Amniotic stem cell (primary cell): ENCODE results near the gene TCF4.

Experiments used
- DNase-seq: peaks from one replicate; lab custom pipeline; 2025; lab: John Stamatoyannopoulos, UW

TCF4 gene

GRCh38 chr18:55588111-55588869, at the start of gene TCF4:
TCF4 (minus strand) TSS chr18:55588192; CDS start chr18:55587116, 1,076 bp downstream.
- no peak for DNase-seq

GRCh38 chr18:55637204-55637603, 49.2 kb upstream of the TCF4 start:
- DNase-seq = no peak

GRCh38 chr18:55635439-55635838, 47.4 kb upstream of the TCF4 start:
- DNase-seq = no peak

GRCh38 chr18:55634545-55634944, 46.6 kb upstream of the TCF4 start:
- DNase-seq = no peak

- DNase-seq = no peak
Observed at GRCh38 chr18:55633032-55633431, 45.0 kb upstream of the TCF4 start.

- no peak for DNase-seq
Observed at GRCh38 chr18:55629133-55629532, 41.1 kb upstream of the TCF4 start.

GRCh38 chr18:55627007-55627406, 39.0 kb upstream of the TCF4 start:
- DNase-seq = no peak

GRCh38 chr18:55625901-55626300, 37.9 kb upstream of the TCF4 start:
- no peak for DNase-seq

GRCh38 chr18:55623626-55624025, 35.6 kb upstream of the TCF4 start:
- no peak for DNase-seq

GRCh38 chr18:55610506-55610905, 22.5 kb upstream of the TCF4 start:
- no peak for DNase-seq

- no peak for DNase-seq
Observed at GRCh38 chr18:55609160-55609825, 21.3 kb upstream of the TCF4 start.

GRCh38 chr18:55608497-55608896, 20.5 kb upstream of the TCF4 start:
- no peak for DNase-seq

GRCh38 chr18:55607773-55608172, 19.8 kb upstream of the TCF4 start:
- no peak for DNase-seq

- DNase-seq = no peak
Observed at GRCh38 chr18:55605733-55606338, 17.8 kb upstream of the TCF4 start.

GRCh38 chr18:55603775-55604174, 15.8 kb upstream of the TCF4 start:
- no peak for DNase-seq

- DNase-seq = no peak
Observed at GRCh38 chr18:55593888-55594287, 5.9 kb upstream of the TCF4 start.

- DNase-seq = no peak
Observed at GRCh38 chr18:55592572-55592971, 4.6 kb upstream of the TCF4 start.

- DNase-seq = no peak
Observed at GRCh38 chr18:55592106-55592505, 4.1 kb upstream of the TCF4 start.

GRCh38 chr18:55589625-55590291, 1.8 kb upstream of the TCF4 start:
- DNase-seq = peak; percentile 94

- no peak for DNase-seq
Observed at GRCh38 chr18:55588870-55589595, 1.0 kb upstream of the TCF4 start.

- DNase-seq = no peak
Observed at GRCh38 chr18:55587418-55588110, 428 bp downstream of the TCF4 start.
